ENCODE results near the gene TPM3. TPM values are rescaled to one million over a fixed set of nuclear protein-coding genes. Genes with fewer than 3 reads are reported as not detected.
A peak's percentile ranks its signal among the peaks of the same experiment; 100 is the strongest.

Gene TPM3
- total and polyA plus RNA-seq, 2 of the 8 experiments (the other 6 are each of a cell fraction or from before 2014, with no cell fraction given): 278 to 572 TPM

GRCh38 chr1:154222518-154222917, 30.6 kb upstream of the TPM3 start:
- Histone ChIP-seq H4K91ac (replicated peaks; ENCODE audit: insufficient read length, low read length) (no peak overlapping the region), H3K4ac (replicated peaks; ENCODE audit: insufficient read length, low read depth, low read length) (no peak overlapping the region), H4K8ac (ENCODE audit: extremely low read depth, insufficient read depth, low read length) (no peak overlapping the region), H3K9me3 (ENCODE audit: insufficient read depth in 2 of 2, low read depth in 1 of 2, low read length in 1 of 2) (no peaks in the 10 kb centered on the region), H3K27ac (ENCODE audit: low read depth, low read length) (no peak overlapping the region), H2BK20ac (ENCODE audit: low read length) (no peak overlapping the region), H3K18ac (ENCODE audit: extremely low read depth, low read length) (no peak overlapping the region), H3K79me2 (ENCODE audit: control insufficient read depth in 1 of 2, insufficient read depth in 2 of 2, low read length in 2 of 2) (peaks cover 51 to 91% of the 10 kb centered on the region in 2 experiments), H3K23ac (ENCODE audit: insufficient read length) (no peak overlapping the region), H2AK5ac (ENCODE audit: low read depth, low read length) (no peak overlapping the region), H3K79me1 (ENCODE audit: low read depth, low read length) (peaks cover 6% of the 10 kb centered on the region), H4K5ac (ENCODE audit: insufficient read length, low read depth, low read length) (no peak overlapping the region), H2BK5ac (ENCODE audit: low read depth, low read length) (no peak overlapping the region), H4K20me1 (replicated peaks in 1 of 2; ENCODE audit: control insufficient read depth in 1 of 2, insufficient read depth in 2 of 2, low read length in 2 of 2) (peaks cover 7 to 9% of the 10 kb centered on the region in 2 experiments), H2BK12ac (ENCODE audit: low read depth, low read length) (no peak overlapping the region), H3K23me2 (ENCODE audit: low read depth, low read length) (peaks cover 5% of the 10 kb centered on the region), H3K9ac (replicated peaks in 1 of 4; ENCODE audit: extremely low read depth in 1 of 4, low read depth in 3 of 4, low read length in 3 of 4) (no peak overlapping the region), H3K4me2 (ENCODE audit: insufficient read depth in 1 of 2, low read depth in 2 of 2, low read length in 2 of 2) (peak overlapping the region; percentile 74 to 92), H3K27me3 (replicated peaks in 1 of 4; ENCODE audit: control insufficient read depth in 3 of 4, extremely low read depth in 1 of 4, insufficient read depth in 3 of 4, low read length in 3 of 4) (no peaks in the 10 kb centered on the region), H3K4me1 (replicated peaks in 1 of 4; ENCODE audit: control insufficient read depth in 3 of 4, insufficient read depth in 4 of 4, low read length in 3 of 4) (peaks cover 2 to 11% (median 3%) of the 10 kb centered on the region in 4 experiments; a peak in 5 of 7 replicates), H3K14ac (ENCODE audit: insufficient read length) (no peak overlapping the region), H3K36me3 (ENCODE audit: control insufficient read depth in 2 of 4, insufficient read depth in 4 of 4, low read length in 3 of 4) (peaks cover 13 to 41% (median 28%) of the 10 kb centered on the region in 4 experiments), H2BK120ac (replicated peaks; ENCODE audit: low read depth, low read length) (no peak overlapping the region), H3K56ac (replicated peaks; ENCODE audit: insufficient read length, low read depth, low read length) (no peak overlapping the region), H2BK15ac (ENCODE audit: low read length) (no peak overlapping the region), H3K4me3 (ENCODE audit: extremely low read depth in 1 of 4, insufficient read depth in 2 of 4, low read depth in 3 of 4, low read length in 4 of 4) (peak overlapping the region in 3 of 4 experiments; percentile 83 to 90 (median 83); a peak in 4 of 8 replicates), H2AFZ (ENCODE audit: low read length) (no peak overlapping the region)
- TF ChIP-seq SP4 (IDR thresholded peaks at IDR 0.05; ENCODE audit: low read length) (no peak), KDM5A (IDR thresholded peaks at IDR 0.05; ENCODE audit: low read length) (no peak)
- WGBS, 2 experiments (ENCODE audit: extremely low coverage in 1 of 2, insufficient coverage in 1 of 2, insufficient read length in 1 of 2, insufficient replicate concordance in 2 of 2, low coverage in 1 of 2, low lambda C conversion rate in 2 of 2, missing lambda C conversion rate in 1 of 2): 92% methylated on average over 1 of the region's 1 CpG; no CpG with 5 or more reads in 1 of the 2 experiments
- no peak for FAIRE-seq
- ChIA-PET CTCF (ENCODE audit: partially characterized antibody) (interaction anchor here (0.8 to 2.6 kb wide), 7 partner anchors 12 to 112 kb away, joined by 3 to 9 read pairs (median 4); partner anchors contain the start of genes HAX1 and TPM3), POLR2A (ENCODE audit: partially characterized antibody) (interaction anchor here (0.8 to 9.0 kb wide), 10 partner anchors 9 to 105 kb away, joined by 3 to 107 read pairs (median 4); no protein-coding TSS in a partner anchor)
- no peak for DNase-seq (ENCODE audit: low read depth in 1 of 2, low spot score in 2 of 2)
